PC-9 (cell line): Measurements from ENCODE around the gene ACAP2.

Experiments
- EZH2 ChIP-seq: fragments of 200-600 bp; sonication (generic); IDR thresholded peaks from 2 replicates; pipeline ENCODE4 v1.8.0; 2017; ENCODE audit warnings: antibody characterized with exemption, low read depth
- TF ChIP-seq, protein P1 (sequence below): fragments of 200-600 bp; sonication (generic); conservative IDR thresholded peaks from 2 replicates; pipeline ENCODE4 v1.6.1; 2017; ENCODE audit warnings: mixed run types, antibody characterized with exemption, mild to moderate bottlenecking, moderate library complexity

DNA sequence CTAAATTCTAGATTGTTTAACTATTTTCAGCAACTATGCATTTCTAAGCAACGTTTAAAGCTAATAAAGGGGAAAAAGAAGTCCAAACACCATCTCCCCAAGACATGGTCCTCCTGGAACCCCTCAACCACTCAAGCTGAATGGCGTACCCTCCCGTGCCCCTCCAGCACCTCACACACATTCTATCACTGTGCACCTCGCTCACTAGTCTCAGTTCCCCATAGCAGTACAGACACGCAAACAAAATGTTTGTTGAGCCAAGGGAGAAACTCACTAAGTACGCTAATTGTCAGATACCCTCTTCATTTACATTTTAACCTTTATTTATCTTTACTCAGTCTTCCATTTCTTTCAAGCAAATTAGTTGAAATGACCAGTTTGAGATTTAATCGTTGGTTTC is 48.8 kb downstream of the ACAP2 start:
- TF ChIP-seq, protein P1, sequence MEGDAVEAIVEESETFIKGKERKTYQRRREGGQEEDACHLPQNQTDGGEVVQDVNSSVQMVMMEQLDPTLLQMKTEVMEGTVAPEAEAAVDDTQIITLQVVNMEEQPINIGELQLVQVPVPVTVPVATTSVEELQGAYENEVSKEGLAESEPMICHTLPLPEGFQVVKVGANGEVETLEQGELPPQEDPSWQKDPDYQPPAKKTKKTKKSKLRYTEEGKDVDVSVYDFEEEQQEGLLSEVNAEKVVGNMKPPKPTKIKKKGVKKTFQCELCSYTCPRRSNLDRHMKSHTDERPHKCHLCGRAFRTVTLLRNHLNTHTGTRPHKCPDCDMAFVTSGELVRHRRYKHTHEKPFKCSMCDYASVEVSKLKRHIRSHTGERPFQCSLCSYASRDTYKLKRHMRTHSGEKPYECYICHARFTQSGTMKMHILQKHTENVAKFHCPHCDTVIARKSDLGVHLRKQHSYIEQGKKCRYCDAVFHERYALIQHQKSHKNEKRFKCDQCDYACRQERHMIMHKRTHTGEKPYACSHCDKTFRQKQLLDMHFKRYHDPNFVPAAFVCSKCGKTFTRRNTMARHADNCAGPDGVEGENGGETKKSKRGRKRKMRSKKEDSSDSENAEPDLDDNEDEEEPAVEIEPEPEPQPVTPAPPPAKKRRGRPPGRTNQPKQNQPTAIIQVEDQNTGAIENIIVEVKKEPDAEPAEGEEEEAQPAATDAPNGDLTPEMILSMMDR, result no peak
- TF ChIP-seq EZH2, result no peak
